Measurements from ENCODE around the gene ELP1. TPM values are rescaled to one million over a fixed set of nuclear protein-coding genes. Genes with fewer than 3 reads are reported as not detected.

The ELP1 gene
- total and polyA plus RNA-seq, 2 experiments from 2014 or later, result 34.8 to 68.6 TPM

GRCh38 chr9:108830272-108830671, 103.7 kb downstream of the ELP1 start:
- TF ChIP-seq EZH2phosphoT487 (IDR thresholded peaks at IDR 0.05; ENCODE audit: low read depth, severe bottlenecking, unreplicated experiment) (no peak), CTCF (IDR thresholded peaks at IDR 0.05; ENCODE audit: poor library complexity) (no peak), EZH2 (IDR thresholded peaks at IDR 0.05; ENCODE audit: borderline replicate concordance) (no peak)
- peaks cover 3% of the 10 kb centered on the region for H3K27me3 ChIP-seq
- H4K20me1 ChIP-seq (ENCODE audit: insufficient read depth, poor library complexity, severe bottlenecking), result no peaks in the 10 kb centered on the region
- H3K4me2 ChIP-seq, result no peak overlapping the region
- 82% methylated on average over 2 of the region's 2 CpGs for WGBS (ENCODE audit: low lambda C conversion rate, missing lambda C conversion rate)
- H3K79me2 ChIP-seq, result no peaks in the 10 kb centered on the region
- H3K27ac ChIP-seq, result no peak overlapping the region
- H2AFZ ChIP-seq, result no peak overlapping the region
- no peaks in the 10 kb centered on the region for H3K9me2 ChIP-seq (replicated peaks; ENCODE audit: insufficient read depth)
- H3K9me3 ChIP-seq (ENCODE audit: low read depth), result no peaks in the 10 kb centered on the region
- H3K4me3 ChIP-seq, result no peak overlapping the region
- H3K4me1 ChIP-seq (ENCODE audit: insufficient read depth), result no peaks in the 10 kb centered on the region
- DNase-seq (ENCODE audit: low spot score), result no peak
- no peaks in the 10 kb centered on the region for H3K36me3 ChIP-seq (replicated peaks; ENCODE audit: insufficient read depth, low read depth)

GRCh38 chr9:108823829-108824228, 110.1 kb downstream of the ELP1 start:
- Histone ChIP-seq H3K79me2 (no peaks in the 10 kb centered on the region), H3K27ac (no peak overlapping the region), H3K9me3 (ENCODE audit: low read depth) (no peaks in the 10 kb centered on the region), H3K4me1 (ENCODE audit: insufficient read depth) (no peaks in the 10 kb centered on the region), H4K20me1 (ENCODE audit: insufficient read depth, poor library complexity, severe bottlenecking) (no peaks in the 10 kb centered on the region), H2AFZ (no peak overlapping the region), H3K27me3 (peaks cover 3% of the 10 kb centered on the region), H3K4me2 (no peak overlapping the region), H3K9me2 (replicated peaks; ENCODE audit: insufficient read depth) (no peaks in the 10 kb centered on the region), H3K4me3 (no peak overlapping the region), H3K36me3 (replicated peaks; ENCODE audit: insufficient read depth, low read depth) (no peaks in the 10 kb centered on the region)
- no peak for TF ChIP-seq CTCF (IDR thresholded peaks at IDR 0.05; ENCODE audit: poor library complexity)
- DNase-seq (ENCODE audit: low spot score), result no peak
- WGBS (ENCODE audit: low lambda C conversion rate, missing lambda C conversion rate), result 95% methylated on average over 3 of the region's 3 CpGs

Small RNA genes lying within 50 kb of the gene (small RNA-seq; reads per million reads assigned to genes)
- gene AL359692.1, result not detected

Other genes with a start within 250 kb of the ELP1 start
- gene ACTL7B, start 78.1 kb downstream of the ELP1 start, total RNA-seq, result not detected in 2 replicates
- gene ACTL7B, start 78.1 kb downstream of the ELP1 start, polyA plus RNA-seq, result not detected in 2 replicates
- not detected in 2 replicates for gene ACTL7A, start 71.9 kb downstream of the ELP1 start, total RNA-seq
- not detected in 2 replicates for gene ACTL7A, start 71.9 kb downstream of the ELP1 start, polyA plus RNA-seq
- 13.7 and 16.4 TPM in 2 replicates for gene ABITRAM, start 276 bp upstream of the ELP1 start, total RNA-seq
- gene ABITRAM, start 276 bp upstream of the ELP1 start, polyA plus RNA-seq, result 19.7 and 24.4 TPM in 2 replicates
- gene CTNNAL1, start 79.4 kb upstream of the ELP1 start, total RNA-seq, result 46.3 and 54.5 TPM in 2 replicates
- 57.4 and 64.1 TPM in 2 replicates for gene CTNNAL1, start 79.4 kb upstream of the ELP1 start, polyA plus RNA-seq
- gene TMEM245, start 185.8 kb upstream of the ELP1 start, total RNA-seq, result 101 and 122 TPM in 2 replicates
- gene TMEM245, start 185.8 kb upstream of the ELP1 start, polyA plus RNA-seq, result 54.9 and 63.5 TPM in 2 replicates
- 4.4 and 5.0 TPM in 2 replicates for gene FRRS1L, start 233.1 kb upstream of the ELP1 start, total RNA-seq
- 2.0 and 2.6 TPM in 2 replicates for gene FRRS1L, start 233.1 kb upstream of the ELP1 start, polyA plus RNA-seq

All from hepatocyte (in vitro differentiated cells).